BJ (cell line): Measurements from ENCODE around the gene PTGIS. TPM values are rescaled to one million over a fixed set of nuclear protein-coding genes. Genes with fewer than 3 reads are reported as not detected.
A peak's percentile ranks its signal among the peaks of the same experiment; 100 is the strongest.

Source experiments
- CTCF ChIA-PET: fragments of 350-600 bp; formaldehyde crosslinking; extraction: SDS; loops from one replicate; lab custom pipeline; 2021; ENCODE audit warnings: antibody characterized with exemption, inconsistent platforms; lab: Yijun Ruan, JAX
- POLR2A ChIA-PET: fragments of 300-600 bp; sonication (Branson Sonifier 250); formaldehyde crosslinking; extraction: SDS; loops from one replicate; lab custom pipeline; 2021; ENCODE audit warnings: antibody characterized with exemption; lab: Charles Lee
- DNase-seq: peaks from one replicate; pipeline ENCODE4 v3.0.0-alpha.2; 2011; ENCODE audit warnings: low read depth
- H3K27me3 ChIP-seq: 2 replicates; pipeline ENCODE4 v1.6.0; 2011; ENCODE audit warnings: low read length; ENCODE audit not compliant: control insufficient read depth, insufficient read depth
- H3K36me3 ChIP-seq: 2 replicates; pipeline ENCODE4 v1.5.1; 2011; ENCODE audit warnings: low read length; ENCODE audit not compliant: control insufficient read depth, insufficient read depth
- H3K4me3 ChIP-seq: 2 replicates; pipeline ENCODE4 v1.5.1; 2011; ENCODE audit warnings: low read depth, mild to moderate bottlenecking, control low read depth, low read length
- polyA plus RNA-seq: library from polyadenylated mRNA; depleted of rRNA; stranded (reverse); fragments of >200 nt; gene quantifications from 2 replicates; pipeline ENCODE4 v1.2.3, GENCODE V29; 2011
- TF ChIP-seq, protein P1 (sequence below): IDR thresholded peaks from 2 replicates; pipeline ENCODE4 v1.5.1; 2011; ENCODE audit warnings: low read depth, mild to moderate bottlenecking, control low read depth, inconsistent platforms, low read length, moderate library complexity; ENCODE audit not compliant: insufficient read depth

PTGIS gene
- polyA plus RNA-seq, 1 experiment = 39.0 TPM

DNA sequence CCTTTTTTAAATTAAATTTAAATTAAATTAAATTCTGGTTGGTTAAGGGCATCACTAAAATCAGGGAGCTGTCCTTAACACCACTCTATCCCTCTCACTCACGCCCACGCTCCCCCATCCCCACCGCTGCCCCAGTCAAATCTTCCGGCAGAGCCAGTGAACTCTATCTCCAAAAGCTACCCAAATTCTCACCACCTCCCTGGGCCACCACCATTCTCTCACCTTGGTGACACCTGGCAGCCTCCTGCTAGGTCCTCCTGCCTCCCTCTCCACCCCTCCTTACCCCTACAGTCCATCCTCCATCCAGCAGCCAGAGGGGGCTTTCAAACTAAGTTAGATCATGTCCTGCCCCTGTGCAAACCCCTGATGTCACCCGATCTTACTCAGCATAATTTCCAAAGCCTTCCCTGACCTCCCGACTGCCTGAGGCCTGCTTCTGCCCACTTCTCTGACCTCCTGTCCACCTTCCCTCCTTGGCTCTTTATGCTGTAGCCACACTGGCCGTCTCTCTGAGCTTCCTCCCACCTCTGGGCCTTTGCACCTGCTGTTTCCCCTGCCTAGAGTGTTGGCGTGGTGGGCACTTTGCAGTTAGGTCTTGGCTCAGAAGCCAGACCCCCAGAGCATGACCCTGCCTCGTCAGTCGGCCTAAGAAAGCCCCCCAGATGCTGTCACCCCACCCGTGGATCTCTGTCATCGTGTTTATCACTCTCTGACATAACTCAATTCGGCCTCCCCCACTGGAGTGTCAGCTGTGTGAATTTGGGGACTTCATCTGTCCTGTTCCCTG, 24.7 kb downstream of the PTGIS start:
- no peak for DNase-seq
- Histone ChIP-seq H3K36me3 (peaks cover 8% of the 10 kb centered on the region), H3K4me3 (no peak overlapping the region), H3K27me3 (no peaks in the 10 kb centered on the region)
- CTCF ChIA-PET = interaction anchor here (1.1 to 12.8 kb wide), 14 partner anchors 9 to 345 kb away, joined by 3 to 485 read pairs (median 8); no protein-coding TSS in a partner anchor
- TF ChIP-seq, protein P1, sequence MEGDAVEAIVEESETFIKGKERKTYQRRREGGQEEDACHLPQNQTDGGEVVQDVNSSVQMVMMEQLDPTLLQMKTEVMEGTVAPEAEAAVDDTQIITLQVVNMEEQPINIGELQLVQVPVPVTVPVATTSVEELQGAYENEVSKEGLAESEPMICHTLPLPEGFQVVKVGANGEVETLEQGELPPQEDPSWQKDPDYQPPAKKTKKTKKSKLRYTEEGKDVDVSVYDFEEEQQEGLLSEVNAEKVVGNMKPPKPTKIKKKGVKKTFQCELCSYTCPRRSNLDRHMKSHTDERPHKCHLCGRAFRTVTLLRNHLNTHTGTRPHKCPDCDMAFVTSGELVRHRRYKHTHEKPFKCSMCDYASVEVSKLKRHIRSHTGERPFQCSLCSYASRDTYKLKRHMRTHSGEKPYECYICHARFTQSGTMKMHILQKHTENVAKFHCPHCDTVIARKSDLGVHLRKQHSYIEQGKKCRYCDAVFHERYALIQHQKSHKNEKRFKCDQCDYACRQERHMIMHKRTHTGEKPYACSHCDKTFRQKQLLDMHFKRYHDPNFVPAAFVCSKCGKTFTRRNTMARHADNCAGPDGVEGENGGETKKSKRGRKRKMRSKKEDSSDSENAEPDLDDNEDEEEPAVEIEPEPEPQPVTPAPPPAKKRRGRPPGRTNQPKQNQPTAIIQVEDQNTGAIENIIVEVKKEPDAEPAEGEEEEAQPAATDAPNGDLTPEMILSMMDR = no peak
- POLR2A ChIA-PET = no interaction called here

DNA sequence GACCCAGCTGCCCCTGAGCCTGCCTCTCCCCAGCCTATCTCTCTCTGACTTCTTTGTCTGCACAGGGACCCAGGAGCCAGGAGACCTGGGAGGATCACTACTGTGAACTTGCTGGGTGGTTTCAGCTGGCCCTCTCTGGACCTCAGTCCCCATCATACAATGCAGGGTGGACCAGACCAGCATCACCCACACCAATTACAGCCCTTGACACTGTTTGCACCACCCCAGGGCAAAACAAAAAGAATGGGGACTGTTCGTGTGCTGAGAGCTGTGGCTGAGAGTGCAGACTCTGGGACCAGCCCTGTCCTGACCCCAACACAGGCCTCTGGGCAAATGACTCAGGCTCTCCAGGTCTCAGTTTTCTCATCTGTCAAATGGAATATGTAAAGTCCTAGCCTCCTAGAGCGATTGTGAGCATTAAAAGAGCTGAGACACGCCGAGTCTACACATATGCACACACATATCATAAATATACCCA, 25.4 kb downstream of the PTGIS start:
- DNase-seq = no peak
- ChIA-PET POLR2A (no interaction called here), CTCF (interaction anchor here (0.7 to 12.8 kb wide), 23 partner anchors 8 to 346 kb away, joined by 3 to 485 read pairs (median 5); no protein-coding TSS in a partner anchor)
- TF ChIP-seq, protein P1 = no peak
- no peak overlapping the region for H3K4me3 ChIP-seq
- peaks cover 8% of the 10 kb centered on the region for H3K36me3 ChIP-seq
- H3K27me3 ChIP-seq = no peaks in the 10 kb centered on the region

GRCh38 chr20:49541733-49542513, 26.0 kb downstream of the PTGIS start:
- CTCF ChIA-PET = interaction anchor here (0.6 to 12.8 kb wide), 39 partner anchors 8 to 386 kb away, joined by 3 to 485 read pairs (median 5); no protein-coding TSS in a partner anchor
- H3K36me3 ChIP-seq = peaks cover 8% of the 10 kb centered on the region
- TF ChIP-seq, protein P1 = peak; percentile 79

GRCh38 chr20:49540687-49541435, 27.1 kb downstream of the PTGIS start:
- H3K36me3 ChIP-seq = peaks cover 7% of the 10 kb centered on the region
- no peak for DNase-seq
- POLR2A ChIA-PET = no interaction called here

More at GRCh38 chr20:49541733-49542513, 26.0 kb downstream of the PTGIS start:
- POLR2A ChIA-PET = interaction anchor here (0.6 to 1.0 kb wide), 2 partner anchors 63 to 67 kb away, joined by 3 read pairs; no protein-coding TSS in a partner anchor
- no peak for DNase-seq
- Histone ChIP-seq H3K27me3 (no peaks in the 10 kb centered on the region), H3K4me3 (no peak overlapping the region)

More at GRCh38 chr20:49540687-49541435, 27.1 kb downstream of the PTGIS start:
- H3K4me3 ChIP-seq = no peak overlapping the region
- H3K27me3 ChIP-seq = no peaks in the 10 kb centered on the region
- TF ChIP-seq, protein P1 = no peak
- CTCF ChIA-PET = interaction anchor here (0.6 to 12.8 kb wide), 28 partner anchors 14 to 1164 kb away, joined by 3 to 485 read pairs (median 5); no protein-coding TSS in a partner anchor
